Skeletal muscle cell (primary cell): ENCODE results near the gene FGD1.
A peak's percentile ranks its signal among the peaks of the same experiment; 100 is the strongest.
"Not testable (repeated sequence)": the region's sequence is repeated elsewhere in the genome, so short reads cannot be mapped to it uniquely, and the experiment has no call there.

Source experiments
- DNase-seq: peaks from one replicate; pipeline ENCODE4 v3.0.0-alpha.2; 2010; ENCODE audit warnings: low read depth
- H3K4me3 ChIP-seq: 2 replicates; pipeline ENCODE4 v1.5.1; 2011; ENCODE audit warnings: low read depth, mild to moderate bottlenecking, control low read depth, low read length, moderate library complexity

FGD1 gene

DNA sequence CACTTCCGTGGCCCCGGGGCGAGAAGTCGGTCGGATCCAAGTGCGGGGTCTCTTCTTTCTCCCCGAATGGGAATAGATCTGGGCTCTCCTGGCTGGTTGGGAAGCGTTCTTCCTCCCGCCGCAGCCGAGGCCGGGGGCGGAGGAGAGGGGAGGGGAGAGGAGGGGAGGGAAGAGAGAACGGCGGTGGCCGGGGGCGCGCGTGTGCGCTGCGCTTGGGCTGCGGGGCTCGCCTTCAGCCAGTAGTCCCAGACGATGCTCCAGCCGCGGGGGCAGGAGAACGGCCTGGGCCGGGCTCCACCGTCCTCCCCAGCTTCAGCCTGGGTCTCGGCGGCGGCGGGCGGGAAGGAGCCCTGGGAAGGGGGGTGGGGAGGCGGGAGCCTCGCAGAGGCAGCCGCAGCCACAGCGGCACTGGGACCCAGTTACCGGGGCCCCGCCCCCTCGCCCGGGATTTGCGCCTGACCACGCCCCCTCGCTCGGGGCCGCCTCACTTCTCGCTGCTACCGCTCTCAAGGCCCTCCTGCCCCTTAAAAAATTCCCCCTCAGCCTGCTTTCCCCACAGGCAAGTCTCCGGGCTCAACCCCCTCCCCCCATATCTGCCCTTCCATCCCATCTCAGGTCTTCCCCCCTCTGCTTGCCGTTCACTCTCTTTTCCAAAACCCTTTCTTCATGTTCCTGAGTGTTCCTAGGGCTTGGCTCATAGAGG is at the start of gene FGD1:
Gene FGD1 (minus strand): TSS at position 421 of the 703 bp plus-strand sequence. CDS start 802 bp downstream, outside the sequence.
- DNase-seq = peak; percentile 15
- peak within 1 kb of the TSS; percentile 63 for H3K4me3 ChIP-seq

DNA sequence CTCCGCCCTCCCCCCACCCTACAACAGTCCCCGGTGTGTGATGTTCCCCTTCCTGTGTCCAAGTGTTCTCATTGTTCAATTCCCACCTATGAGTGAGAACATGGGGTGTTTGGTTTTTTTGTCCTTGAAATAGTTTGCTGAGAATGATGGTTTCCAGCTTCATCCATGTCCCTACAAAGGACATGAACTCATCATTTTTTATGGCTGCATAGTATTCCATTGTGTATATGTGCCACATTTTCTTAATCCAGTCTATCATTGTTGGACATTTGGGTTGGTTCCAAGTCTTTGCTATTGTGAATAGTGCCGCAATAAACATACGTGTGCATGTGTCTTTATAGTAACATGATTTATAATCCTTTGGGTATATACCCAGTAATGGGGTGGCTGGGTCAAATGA is 46.2 kb upstream of the FGD1 start:
- H3K4me3 ChIP-seq, DNase-seq: not testable (repeated sequence)

GRCh38 chrX:54540289-54540688 is 44.3 kb upstream of the FGD1 start:
- no peak for DNase-seq

DNA sequence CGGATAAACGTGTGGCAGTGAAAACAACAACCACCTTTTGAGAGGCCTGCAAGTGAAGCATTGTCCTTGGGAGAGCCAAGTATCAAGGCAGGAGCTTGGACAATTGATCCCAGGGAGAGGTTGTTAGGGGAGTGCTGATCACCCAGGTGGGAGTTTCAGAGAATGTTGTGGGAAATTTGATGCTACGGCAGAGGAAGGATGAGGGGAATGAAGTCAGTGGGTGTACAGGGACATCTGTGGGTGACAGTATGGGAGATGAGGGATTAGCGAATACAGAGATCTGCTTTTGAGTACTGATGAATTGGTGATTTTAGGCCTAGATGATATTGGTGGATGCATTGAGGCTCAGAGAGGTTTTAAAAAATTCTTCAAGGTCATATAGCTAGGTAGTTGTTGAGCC is 38.2 kb upstream of the FGD1 start:
- no peak for DNase-seq
- H3K4me3 ChIP-seq = no peak overlapping the region

More at GRCh38 chrX:54540289-54540688, 44.3 kb upstream of the FGD1 start:
- H3K4me3 ChIP-seq = no peak overlapping the region

DNA sequence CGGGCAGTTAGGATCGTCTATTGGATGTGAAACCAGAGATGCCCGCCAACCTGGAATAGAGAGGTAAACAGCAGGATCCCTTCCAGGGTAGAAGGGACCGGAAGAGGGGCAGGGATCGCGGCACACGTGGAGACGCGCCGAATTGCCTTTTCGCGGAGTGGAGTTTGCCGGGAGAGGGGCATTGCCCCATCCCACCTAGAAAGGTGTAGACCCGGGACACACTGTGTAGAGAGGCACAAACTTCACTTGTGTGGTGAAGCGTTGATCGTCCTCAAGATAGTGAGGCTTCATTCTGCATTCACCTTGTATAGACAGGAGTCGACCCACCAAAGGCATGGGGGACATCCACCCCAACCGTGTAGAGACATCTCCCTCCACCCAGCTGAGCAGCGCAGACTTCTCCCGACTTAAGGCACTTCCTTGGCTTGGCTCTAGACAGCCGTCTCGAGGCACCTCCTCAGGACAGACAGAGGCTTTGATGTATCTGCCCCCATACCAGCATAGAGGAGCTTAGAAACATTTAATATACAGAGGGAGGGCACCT is 34.4 kb upstream of the FGD1 start:
- no peak for DNase-seq
- H3K4me3 ChIP-seq = peak overlapping the region; percentile 78

DNA sequence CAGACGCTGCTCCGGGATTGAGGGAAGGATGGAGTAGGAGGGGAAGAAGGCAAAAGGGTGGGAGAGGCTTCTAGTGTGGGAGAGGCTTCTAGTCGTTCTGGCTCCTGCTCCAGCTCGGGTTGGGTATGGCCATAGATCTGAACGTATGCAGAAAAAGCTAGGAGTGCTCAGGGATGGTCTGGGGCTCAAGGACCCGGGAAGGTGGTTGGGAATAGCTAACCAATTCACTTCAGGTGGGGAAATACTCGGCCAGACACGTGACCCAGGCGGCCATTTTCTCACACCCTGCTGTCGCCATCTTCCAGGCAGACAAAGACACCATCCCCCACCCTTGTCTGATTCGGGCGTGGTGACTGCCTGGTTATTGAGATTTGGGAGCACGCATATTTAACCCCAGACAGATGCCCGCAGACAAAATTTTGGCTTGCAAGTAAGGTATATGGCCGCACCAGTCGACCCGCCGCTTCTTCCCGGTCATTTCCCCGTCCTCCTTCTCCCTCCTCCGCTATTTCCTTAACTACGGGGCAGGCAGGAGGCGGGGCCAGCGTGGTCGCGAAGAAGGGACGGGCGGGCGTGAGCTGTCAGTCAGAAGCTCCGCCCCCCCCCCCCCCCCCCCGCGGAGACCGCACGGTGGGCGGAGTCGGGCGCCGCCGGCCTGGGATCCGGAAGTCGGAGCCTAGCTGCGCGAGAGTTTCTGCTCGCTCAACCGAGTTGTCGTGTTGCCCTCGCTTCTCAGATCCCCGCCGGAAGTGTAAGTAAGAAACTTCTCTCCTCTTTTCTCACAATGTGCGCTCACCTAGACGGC is 33.7 kb upstream of the FGD1 start, which contains the start of gene GNL3L:
Gene GNL3L (plus strand): TSS at position 668 of the 805 bp plus-strand sequence. CDS start 2,348 bp downstream, outside the sequence.
- DNase-seq = peak; percentile 60
- H3K4me3 ChIP-seq = peak within 1 kb of the TSS; percentile 78

DNA sequence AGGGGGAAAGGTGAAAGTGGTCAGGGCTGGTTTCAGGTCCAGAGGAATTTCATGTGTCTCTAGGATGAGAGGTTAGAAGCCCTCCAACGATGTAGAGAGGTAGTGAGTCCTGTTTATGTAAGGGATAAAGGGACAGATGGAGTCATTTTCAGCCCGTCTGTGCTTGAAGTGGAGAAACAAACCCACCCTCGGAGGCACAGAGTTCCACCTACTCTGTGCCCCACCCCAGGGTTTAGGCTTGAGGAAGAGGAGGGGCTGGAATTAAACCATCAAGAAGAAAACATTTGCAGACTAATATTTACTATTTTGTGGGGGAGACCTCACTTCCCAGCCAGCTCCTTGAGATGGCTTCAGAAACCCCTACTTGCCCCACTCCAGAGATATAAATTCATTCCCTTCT is 33.1 kb upstream of the FGD1 start:
- DNase-seq = no peak
- no peak overlapping the region for H3K4me3 ChIP-seq

DNA sequence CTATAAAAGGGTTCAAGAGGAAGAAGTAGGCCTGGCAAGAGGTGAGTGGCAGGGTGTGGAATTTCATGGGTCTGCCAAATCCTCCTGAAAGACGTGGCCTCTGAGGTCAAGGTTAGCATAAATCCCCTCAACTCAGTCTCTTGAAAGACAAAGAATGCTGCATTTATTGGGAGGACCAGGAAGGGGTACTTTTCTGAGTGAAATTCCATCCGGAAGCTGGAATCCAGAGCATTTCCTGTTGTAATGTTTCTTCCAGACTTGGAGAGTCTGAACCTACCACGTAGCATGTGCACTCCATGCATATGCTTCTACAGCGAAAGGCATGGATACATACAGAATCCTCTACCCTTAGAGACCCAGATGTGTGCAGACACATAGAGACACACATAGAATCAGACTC is 13.4 kb upstream of the FGD1 start:
- H3K4me3 ChIP-seq = no peak overlapping the region
- no peak for DNase-seq

- no peak overlapping the region for H3K4me3 ChIP-seq
- no peak for DNase-seq
These were observed 902 bp upstream of the FGD1 start for GRCh38 chrX:54496936-54497335.

GRCh38 chrX:54496517-54496852 is 451 bp upstream of the FGD1 start:
- no peak for DNase-seq
- H3K4me3 ChIP-seq = peak overlapping the region; percentile 63

DNA sequence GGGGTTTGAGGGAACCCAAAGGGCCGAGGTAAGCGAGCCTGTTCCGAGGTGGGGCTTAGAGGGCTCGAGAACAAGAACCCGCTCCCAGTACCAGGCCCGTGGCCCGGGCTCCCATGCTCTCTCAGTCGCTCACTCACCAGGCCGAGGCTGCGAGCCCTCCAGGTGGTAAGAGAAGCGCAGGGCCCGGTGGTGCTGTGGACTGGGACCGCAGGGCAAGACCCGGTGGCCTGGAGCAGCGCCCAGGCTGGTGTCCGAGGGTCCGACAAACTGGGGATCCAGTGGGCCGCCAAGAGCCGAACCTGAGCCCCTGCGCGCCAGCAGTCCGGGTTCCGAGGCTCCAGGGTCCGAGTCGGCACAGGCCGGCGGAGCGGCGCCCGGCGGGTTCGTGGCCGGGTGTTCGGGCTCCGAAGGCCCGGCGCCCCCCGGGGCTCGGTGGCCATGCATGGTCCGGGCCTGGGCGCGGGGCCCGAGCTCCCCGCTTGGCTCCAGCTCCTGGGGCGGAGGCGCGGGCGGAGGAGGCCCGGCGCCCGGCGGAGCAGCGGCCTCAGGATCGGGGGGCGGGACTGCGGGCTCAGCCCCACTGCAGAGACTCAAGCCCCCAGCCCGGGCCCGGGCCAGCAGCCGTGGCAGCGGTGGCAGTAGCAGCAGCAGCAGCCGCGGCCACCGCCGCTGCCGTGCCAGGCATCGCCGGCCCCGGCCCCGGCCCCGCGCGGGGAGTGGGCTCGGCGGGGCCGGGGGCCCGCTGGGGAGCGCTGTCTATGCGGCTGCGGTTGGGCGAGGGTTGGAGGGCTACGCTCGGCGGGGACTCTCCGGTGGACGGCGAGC is 833 bp downstream of the FGD1 start:
- H3K4me3 ChIP-seq = peak overlapping the region; percentile 63
- DNase-seq = no peak

GRCh38 chrX:54494166-54494988 is 1.7 kb downstream of the FGD1 start:
- DNase-seq = no peak
- peak overlapping the region; percentile 63 for H3K4me3 ChIP-seq

DNA sequence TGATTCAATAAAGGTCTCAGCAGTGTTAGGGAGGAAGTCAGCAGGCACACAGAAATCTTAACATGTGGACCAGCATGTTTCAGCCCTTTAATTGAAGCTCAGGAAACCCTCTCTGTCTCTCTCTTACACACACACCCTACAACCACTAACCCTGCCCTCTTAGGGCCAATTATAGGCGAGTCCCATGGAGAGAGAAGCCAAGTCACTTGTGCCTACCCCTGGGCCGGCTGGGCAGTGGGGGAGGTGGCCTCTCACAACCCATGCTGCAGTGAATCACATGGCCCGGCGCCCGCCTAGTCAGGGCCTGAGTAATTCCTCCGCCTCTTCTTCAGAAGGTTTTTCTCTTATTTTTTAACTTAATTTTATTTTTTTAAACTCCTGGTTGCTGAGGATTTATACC is 3.7 kb downstream of the FGD1 start:
- no peak for DNase-seq
- peak overlapping the region; percentile 11 for H3K4me3 ChIP-seq

DNA sequence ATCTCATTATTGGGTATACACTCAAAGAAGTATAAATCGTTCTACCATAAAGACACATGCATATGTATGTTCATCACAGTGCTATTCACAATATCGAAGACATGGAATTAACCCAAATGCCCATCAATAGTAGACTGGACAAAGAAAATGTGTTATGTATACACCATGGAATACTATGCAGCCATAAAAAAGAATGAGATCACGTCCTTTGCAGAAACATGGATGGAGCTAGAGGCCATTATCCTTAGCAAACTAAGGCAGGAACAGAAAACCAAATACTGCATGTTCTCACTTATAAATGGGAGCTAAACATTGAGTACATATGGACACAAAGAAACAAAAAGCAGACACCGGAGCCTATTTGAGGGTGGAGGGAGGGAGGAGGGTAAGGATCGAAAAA is 6.2 kb downstream of the FGD1 start:
- not testable (repeated sequence) for H3K4me3 ChIP-seq, DNase-seq

- DNase-seq = no peak
- H3K4me3 ChIP-seq = no peak overlapping the region
These were observed 11.4 kb downstream of the FGD1 start for GRCh38 chrX:54484666-54485065.

GRCh38 chrX:54483946-54484345 is 12.1 kb downstream of the FGD1 start:
- DNase-seq = no peak
- no peak overlapping the region for H3K4me3 ChIP-seq

GRCh38 chrX:54482839-54483593 is 13.0 kb downstream of the FGD1 start:
- H3K4me3 ChIP-seq = no peak overlapping the region
- no peak for DNase-seq
